ENCODE data around the gene SLC9B1.
A peak's percentile ranks its signal among the peaks of the same experiment; 100 is the strongest.
"Not testable (repeated sequence)": the region's sequence is repeated elsewhere in the genome, so short reads cannot be mapped to it uniquely, and the experiment has no call there.

Gene SLC9B1

GRCh38 chr4:103011378-103012025, 8.0 kb downstream of the SLC9B1 start:
- DNase-seq, result no peak

GRCh38 chr4:103010804-103011203, 8.7 kb downstream of the SLC9B1 start:
- no peak for DNase-seq

GRCh38 chr4:103008875-103009729, 10.4 kb downstream of the SLC9B1 start:
- peak; percentile 16 for DNase-seq

- DNase-seq, result no peak
These were observed 17.0 kb downstream of the SLC9B1 start for GRCh38 chr4:103002551-103002950.

- no peak for DNase-seq
These were observed 24.7 kb downstream of the SLC9B1 start for GRCh38 chr4:102994803-102995202.

GRCh38 chr4:102993985-102994384, 25.5 kb downstream of the SLC9B1 start:
- not testable (repeated sequence) for DNase-seq

GRCh38 chr4:102988429-102989020, 31.0 kb downstream of the SLC9B1 start:
- no peak for DNase-seq

- no peak for DNase-seq
These were observed 38.5 kb downstream of the SLC9B1 start for GRCh38 chr4:102981005-102981404.

GRCh38 chr4:102961813-102962212, 57.7 kb downstream of the SLC9B1 start:
- not testable (repeated sequence) for DNase-seq

- DNase-seq, result no peak
These were observed 60.0 kb downstream of the SLC9B1 start for GRCh38 chr4:102959496-102959895.

- DNase-seq, result no peak
These were observed 74.4 kb downstream of the SLC9B1 start for GRCh38 chr4:102945066-102945465.

GRCh38 chr4:102938063-102938462, 81.4 kb downstream of the SLC9B1 start:
- DNase-seq, result not testable (repeated sequence)

- no peak for DNase-seq
These were observed 83.8 kb downstream of the SLC9B1 start for GRCh38 chr4:102935716-102936115.

- DNase-seq, result not testable (repeated sequence)
These were observed 99.8 kb downstream of the SLC9B1 start for GRCh38 chr4:102919697-102920096.

- no peak for DNase-seq
These were observed 100.6 kb downstream of the SLC9B1 start for GRCh38 chr4:102918859-102919258.

- no peak for DNase-seq
These were observed 117.7 kb downstream of the SLC9B1 start for GRCh38 chr4:102901804-102902203.

- not testable (repeated sequence) for DNase-seq
These were observed 121.9 kb downstream of the SLC9B1 start for GRCh38 chr4:102897610-102898009.

GRCh38 chr4:102896547-102896946, 123.0 kb downstream of the SLC9B1 start:
- not testable (repeated sequence) for DNase-seq

- DNase-seq, result not testable (repeated sequence)
These were observed 129.6 kb downstream of the SLC9B1 start for GRCh38 chr4:102889866-102890265.

GRCh38 chr4:102888570-102888969, 130.9 kb downstream of the SLC9B1 start:
- not testable (repeated sequence) for DNase-seq

GRCh38 chr4:102883278-102883677, 136.2 kb downstream of the SLC9B1 start:
- no peak for DNase-seq

GRCh38 chr4:102881343-102881742, 138.2 kb downstream of the SLC9B1 start:
- no peak for DNase-seq

- no peak for DNase-seq
These were observed 140.6 kb downstream of the SLC9B1 start for GRCh38 chr4:102878901-102879300.

- DNase-seq, result not testable (repeated sequence)
These were observed 141.2 kb downstream of the SLC9B1 start for GRCh38 chr4:102878349-102878748.

All from NCI-H1694 (cell line).